Immature natural killer cell (primary cell): ENCODE results near the gene BCAN. TPM values are rescaled to one million over a fixed set of nuclear protein-coding genes. Genes with fewer than 3 reads are reported as not detected.

Source experiments
- DNase-seq, 3 donors: peaks; one replicate each; pipeline ENCODE4 v3.0.0; 2022; ENCODE audit warnings: mixed read lengths in 1 of 3
- H3K27ac Mint-ChIP-seq, 6 donors: one replicate each; pipeline ENCODE4 v1.8.0; 2020; ENCODE audit warnings: mixed read lengths in 6 of 6, mild to moderate bottlenecking in 5 of 6, inconsistent platforms in 4 of 6, moderate library complexity in 3 of 6
- H3K27me3 Mint-ChIP-seq, 3 donors: one replicate each; pipeline ENCODE4 v1.8.0; 2020 to 2021; ENCODE audit warnings: low read depth in 3 of 3, mild to moderate bottlenecking in 3 of 3, mixed read lengths in 3 of 3, moderate library complexity in 3 of 3, inconsistent platforms in 1 of 3
- H3K36me3 Mint-ChIP-seq, 3 donors: one replicate each; pipeline ENCODE4 v1.8.0; 2020; ENCODE audit warnings: mixed read lengths in 3 of 3, inconsistent platforms in 2 of 3, mild to moderate bottlenecking in 2 of 3
- H3K4me1 Mint-ChIP-seq, 2 donors: one replicate each; pipeline ENCODE4 v1.8.0; 2020; ENCODE audit warnings: inconsistent platforms in 2 of 2, mild to moderate bottlenecking in 2 of 2, mixed read lengths in 2 of 2, moderate library complexity in 1 of 2
- H3K4me3 Mint-ChIP-seq, 5 donors: one replicate each; pipeline ENCODE4 v1.8.0; 2020; ENCODE audit warnings: mild to moderate bottlenecking in 5 of 5, mixed read lengths in 5 of 5, inconsistent platforms in 3 of 5, moderate library complexity in 3 of 5
- H3K9me3 Mint-ChIP-seq, 6 donors: one replicate each; pipeline ENCODE4 v1.8.0; 2020; ENCODE audit warnings: mild to moderate bottlenecking in 6 of 6, mixed read lengths in 6 of 6, inconsistent platforms in 4 of 6, moderate library complexity in 3 of 6
- polyA plus RNA-seq, 3 donors: library from polyadenylated mRNA; unstranded; fragments of 300-500 nt; fragmentation: Illumina TruSeq; gene quantifications; one replicate each; pipeline ENCODE4 v1.2.3, GENCODE V29; 2021

Gene BCAN
- polyA plus RNA-seq, 3 donors from 2014 or later: 0.35 TPM; not detected in 2

GRCh38 chr1:156643049-156643777 is 1.3 kb downstream of the BCAN start:
- H3K27me3 Mint-ChIP-seq: peaks cover 25 to 40% (median 35%) of the 10 kb centered on the region in 3 donors
- H3K4me3 Mint-ChIP-seq: peak overlapping the region in 2 of 5 donors; percentile 55 to 56
- no peaks in the 10 kb centered on the region for H3K36me3 Mint-ChIP-seq
- H3K27ac Mint-ChIP-seq: no peak overlapping the region
- no peak for DNase-seq
- no peaks in the 10 kb centered on the region for H3K9me3 Mint-ChIP-seq
- peaks cover 15 to 25% of the 10 kb centered on the region in 2 donors for H3K4me1 Mint-ChIP-seq

GRCh38 chr1:156643778-156644092 is 1.8 kb downstream of the BCAN start:
- Mint-ChIP-seq H3K4me3 (peak overlapping the region in 1 of 5 donors; percentile 23), H3K9me3 (no peaks in the 10 kb centered on the region), H3K36me3 (no peaks in the 10 kb centered on the region), H3K27ac (no peak overlapping the region), H3K4me1 (peaks cover 15 to 25% of the 10 kb centered on the region in 2 donors), H3K27me3 (peaks cover 23 to 38% (median 35%) of the 10 kb centered on the region in 3 donors)
- DNase-seq: no peak

- no peaks in the 10 kb centered on the region for H3K36me3 Mint-ChIP-seq
- H3K4me3 Mint-ChIP-seq: no peak overlapping the region
- DNase-seq: no peak
- H3K27ac Mint-ChIP-seq: peak overlapping the region in 1 of 6 donors; percentile 6
- H3K4me1 Mint-ChIP-seq: peaks cover 15 to 25% of the 10 kb centered on the region in 2 donors
- H3K9me3 Mint-ChIP-seq: no peaks in the 10 kb centered on the region
- peaks cover 21 to 39% (median 35%) of the 10 kb centered on the region in 3 donors for H3K27me3 Mint-ChIP-seq
These were observed 2.2 kb downstream of the BCAN start for GRCh38 chr1:156644146-156644545.

DNA sequence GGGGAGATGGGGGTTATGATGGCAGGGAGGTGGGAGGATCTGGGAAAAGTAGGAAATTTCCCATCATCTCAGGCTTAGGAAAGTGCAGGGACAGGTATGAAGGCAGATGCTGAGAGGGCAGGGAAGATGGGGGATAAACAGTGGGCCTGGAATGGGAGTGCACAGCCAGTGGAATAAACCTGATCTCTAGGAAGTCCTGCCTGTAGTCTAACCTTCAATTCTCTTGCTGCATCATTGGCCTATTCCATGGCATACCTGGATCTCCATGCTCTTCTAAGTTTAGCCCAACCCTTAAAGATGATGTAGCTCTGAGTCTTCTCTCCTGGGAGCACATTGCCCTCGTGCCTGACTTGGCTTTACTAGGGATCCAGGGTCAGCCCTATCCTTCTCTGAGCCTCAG is 2.7 kb downstream of the BCAN start:
- H3K4me3 Mint-ChIP-seq: no peak overlapping the region
- H3K27me3 Mint-ChIP-seq: peaks cover 18 to 37% (median 35%) of the 10 kb centered on the region in 3 donors
- H3K27ac Mint-ChIP-seq: peak overlapping the region in 1 of 6 donors; percentile 6
- no peaks in the 10 kb centered on the region for H3K9me3 Mint-ChIP-seq
- peaks cover 15 to 25% of the 10 kb centered on the region in 2 donors for H3K4me1 Mint-ChIP-seq
- H3K36me3 Mint-ChIP-seq: no peaks in the 10 kb centered on the region
- no peak for DNase-seq

DNA sequence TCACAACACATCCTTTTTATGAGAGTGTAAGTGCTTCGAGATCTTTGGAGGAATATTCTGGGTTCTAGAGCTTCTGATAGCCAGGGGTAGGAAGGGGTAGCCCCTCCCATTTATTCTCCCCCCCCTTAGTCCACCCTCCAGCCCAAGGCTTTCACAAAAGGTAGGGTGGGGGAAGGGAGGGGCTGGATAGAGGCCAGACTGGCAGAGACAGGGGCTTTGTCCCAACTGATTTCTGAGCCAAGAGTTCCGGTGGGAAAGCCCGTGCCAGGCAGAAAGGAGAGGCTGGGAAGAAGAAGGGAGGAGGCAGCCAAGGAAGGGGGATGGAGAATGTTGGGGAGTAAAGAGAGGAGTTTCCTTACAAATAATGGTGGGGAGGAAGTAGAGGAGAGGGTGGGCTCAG is 3.1 kb downstream of the BCAN start:
- no peak overlapping the region for H3K4me3 Mint-ChIP-seq
- no peak overlapping the region for H3K27ac Mint-ChIP-seq
- no peaks in the 10 kb centered on the region for H3K9me3 Mint-ChIP-seq
- no peaks in the 10 kb centered on the region for H3K36me3 Mint-ChIP-seq
- peaks cover 15 to 25% of the 10 kb centered on the region in 2 donors for H3K4me1 Mint-ChIP-seq
- DNase-seq: no peak
- peaks cover 13 to 36% (median 30%) of the 10 kb centered on the region in 3 donors for H3K27me3 Mint-ChIP-seq

GRCh38 chr1:156645666-156646065 is 3.7 kb downstream of the BCAN start:
- Mint-ChIP-seq H3K4me1 (peaks cover 15 to 25% of the 10 kb centered on the region in 2 donors), H3K27me3 (peaks cover 15 to 36% (median 28%) of the 10 kb centered on the region in 3 donors), H3K27ac (no peak overlapping the region), H3K36me3 (no peaks in the 10 kb centered on the region), H3K4me3 (no peak overlapping the region), H3K9me3 (no peaks in the 10 kb centered on the region)
- DNase-seq: no peak

DNA sequence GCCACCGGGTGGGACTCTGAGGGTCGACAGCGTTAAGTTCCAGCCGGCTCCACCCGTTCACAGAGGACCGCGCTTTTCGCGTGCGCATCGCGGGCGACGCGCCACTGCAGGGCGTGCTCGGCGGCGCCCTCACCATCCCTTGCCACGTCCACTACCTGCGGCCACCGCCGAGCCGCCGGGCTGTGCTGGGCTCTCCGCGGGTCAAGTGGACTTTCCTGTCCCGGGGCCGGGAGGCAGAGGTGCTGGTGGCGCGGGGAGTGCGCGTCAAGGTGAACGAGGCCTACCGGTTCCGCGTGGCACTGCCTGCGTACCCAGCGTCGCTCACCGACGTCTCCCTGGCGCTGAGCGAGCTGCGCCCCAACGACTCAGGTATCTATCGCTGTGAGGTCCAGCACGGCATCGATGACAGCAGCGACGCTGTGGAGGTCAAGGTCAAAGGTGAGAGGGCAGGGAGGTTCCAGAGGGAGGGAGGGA is 4.9 kb downstream of the BCAN start:
- H3K4me3 Mint-ChIP-seq: no peak overlapping the region
- peaks cover 15 to 34% (median 17%) of the 10 kb centered on the region in 3 donors for H3K27me3 Mint-ChIP-seq
- DNase-seq: no peak
- H3K9me3 Mint-ChIP-seq: no peaks in the 10 kb centered on the region
- H3K4me1 Mint-ChIP-seq: peaks cover 12 to 18% of the 10 kb centered on the region in 2 donors
- H3K36me3 Mint-ChIP-seq: no peaks in the 10 kb centered on the region
- H3K27ac Mint-ChIP-seq: no peak overlapping the region

DNA sequence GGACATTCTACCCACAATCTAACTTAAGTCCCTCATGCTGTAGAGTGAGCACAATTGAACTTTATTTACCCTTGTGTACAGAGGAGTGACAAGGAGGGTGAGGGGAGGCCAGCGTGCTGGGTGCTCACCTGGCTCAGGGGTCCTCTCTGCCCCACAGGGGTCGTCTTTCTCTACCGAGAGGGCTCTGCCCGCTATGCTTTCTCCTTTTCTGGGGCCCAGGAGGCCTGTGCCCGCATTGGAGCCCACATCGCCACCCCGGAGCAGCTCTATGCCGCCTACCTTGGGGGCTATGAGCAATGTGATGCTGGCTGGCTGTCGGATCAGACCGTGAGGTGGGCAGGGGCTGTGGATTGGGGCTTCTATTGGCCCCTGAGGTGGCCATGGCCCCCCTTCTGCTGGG is 5.4 kb downstream of the BCAN start:
- Mint-ChIP-seq H3K9me3 (no peaks in the 10 kb centered on the region), H3K27me3 (peaks cover 15 to 34% (median 16%) of the 10 kb centered on the region in 3 donors), H3K4me3 (no peak overlapping the region), H3K36me3 (no peaks in the 10 kb centered on the region), H3K4me1 (peaks cover 12 to 17% of the 10 kb centered on the region in 2 donors), H3K27ac (no peak overlapping the region)
- DNase-seq: no peak

DNA sequence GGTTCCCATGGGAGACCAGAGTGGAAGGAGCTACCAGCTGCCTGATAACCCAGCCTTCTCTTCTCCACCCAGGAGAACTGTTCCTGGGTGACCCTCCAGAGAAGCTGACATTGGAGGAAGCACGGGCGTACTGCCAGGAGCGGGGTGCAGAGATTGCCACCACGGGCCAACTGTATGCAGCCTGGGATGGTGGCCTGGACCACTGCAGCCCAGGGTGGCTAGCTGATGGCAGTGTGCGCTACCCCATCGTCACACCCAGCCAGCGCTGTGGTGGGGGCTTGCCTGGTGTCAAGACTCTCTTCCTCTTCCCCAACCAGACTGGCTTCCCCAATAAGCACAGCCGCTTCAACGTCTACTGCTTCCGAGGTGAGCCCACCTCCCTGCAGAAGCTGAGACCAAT is 6.6 kb downstream of the BCAN start:
- no peaks in the 10 kb centered on the region for H3K9me3 Mint-ChIP-seq
- H3K36me3 Mint-ChIP-seq: peaks cover 0 to 5% (median 0%) of the 10 kb centered on the region in 3 donors
- no peak overlapping the region for H3K4me3 Mint-ChIP-seq
- H3K4me1 Mint-ChIP-seq: peaks cover 4 to 5% of the 10 kb centered on the region in 2 donors
- H3K27me3 Mint-ChIP-seq: peaks cover 16 to 31% (median 23%) of the 10 kb centered on the region in 3 donors
- no peak overlapping the region for H3K27ac Mint-ChIP-seq
- no peak for DNase-seq

- Mint-ChIP-seq H3K4me1 (peaks cover 0 to under 1% of the 10 kb centered on the region in 2 donors), H3K27me3 (peaks cover 16 to 31% (median 23%) of the 10 kb centered on the region in 3 donors), H3K4me3 (no peak overlapping the region), H3K9me3 (no peaks in the 10 kb centered on the region), H3K27ac (no peak overlapping the region), H3K36me3 (peaks cover 0 to 5% (median 0%) of the 10 kb centered on the region in 3 donors)
- no peak for DNase-seq
These were observed 7.0 kb downstream of the BCAN start for GRCh38 chr1:156648951-156649350.

- no peaks in the 10 kb centered on the region for H3K9me3 Mint-ChIP-seq
- DNase-seq: no peak
- peaks cover 11 to 12% of the 10 kb centered on the region in 2 donors for H3K4me1 Mint-ChIP-seq
- no peak overlapping the region for H3K27ac Mint-ChIP-seq
- H3K27me3 Mint-ChIP-seq: peaks cover 13 to 35% (median 19%) of the 10 kb centered on the region in 3 donors
- peaks cover 0 to 5% (median 0%) of the 10 kb centered on the region in 3 donors for H3K36me3 Mint-ChIP-seq
- H3K4me3 Mint-ChIP-seq: no peak overlapping the region
These were observed 10.4 kb downstream of the BCAN start for GRCh38 chr1:156652131-156652991.

GRCh38 chr1:156652992-156653355 is 11.1 kb downstream of the BCAN start:
- Mint-ChIP-seq H3K36me3 (peaks cover 0 to 5% (median 0%) of the 10 kb centered on the region in 3 donors), H3K4me3 (no peak overlapping the region), H3K9me3 (no peaks in the 10 kb centered on the region), H3K4me1 (peaks cover 16 to 18% of the 10 kb centered on the region in 2 donors), H3K27ac (no peak overlapping the region), H3K27me3 (peaks cover 11 to 32% (median 19%) of the 10 kb centered on the region in 3 donors)
- no peak for DNase-seq

DNA sequence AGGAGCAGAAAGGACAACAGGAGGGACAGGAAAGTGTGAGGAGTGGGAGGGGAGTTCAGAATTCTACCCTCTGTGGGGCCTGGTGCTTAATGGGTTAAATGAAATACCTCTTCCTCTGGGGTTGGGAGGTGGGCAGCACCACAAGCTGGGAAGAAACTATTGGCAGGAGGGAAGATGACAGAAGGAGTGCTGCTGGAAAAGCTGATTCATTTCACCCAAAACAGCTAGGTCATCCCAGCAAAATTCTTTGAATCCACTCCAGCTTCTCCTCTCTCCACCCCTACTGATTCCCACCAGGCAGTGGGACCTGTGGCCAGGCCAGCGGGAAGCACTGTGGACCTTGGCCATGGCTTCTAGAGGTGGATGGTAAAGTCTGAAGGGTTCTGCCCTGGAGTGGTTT is 12.8 kb downstream of the BCAN start:
- Mint-ChIP-seq H3K4me1 (peaks cover 34 to 35% of the 10 kb centered on the region in 2 donors), H3K4me3 (no peak overlapping the region), H3K27me3 (peaks cover 15 to 29% (median 15%) of the 10 kb centered on the region in 3 donors), H3K36me3 (peaks cover 0 to 5% (median 0%) of the 10 kb centered on the region in 3 donors), H3K9me3 (no peaks in the 10 kb centered on the region), H3K27ac (no peak overlapping the region)
- no peak for DNase-seq
